ENCODE measurements around the gene TFG. TPM values are rescaled to one million over a fixed set of nuclear protein-coding genes. Genes with fewer than 3 reads are reported as not detected.

The TFG gene
- total RNA-seq, 1 donor: 81.4 TPM

DNA sequence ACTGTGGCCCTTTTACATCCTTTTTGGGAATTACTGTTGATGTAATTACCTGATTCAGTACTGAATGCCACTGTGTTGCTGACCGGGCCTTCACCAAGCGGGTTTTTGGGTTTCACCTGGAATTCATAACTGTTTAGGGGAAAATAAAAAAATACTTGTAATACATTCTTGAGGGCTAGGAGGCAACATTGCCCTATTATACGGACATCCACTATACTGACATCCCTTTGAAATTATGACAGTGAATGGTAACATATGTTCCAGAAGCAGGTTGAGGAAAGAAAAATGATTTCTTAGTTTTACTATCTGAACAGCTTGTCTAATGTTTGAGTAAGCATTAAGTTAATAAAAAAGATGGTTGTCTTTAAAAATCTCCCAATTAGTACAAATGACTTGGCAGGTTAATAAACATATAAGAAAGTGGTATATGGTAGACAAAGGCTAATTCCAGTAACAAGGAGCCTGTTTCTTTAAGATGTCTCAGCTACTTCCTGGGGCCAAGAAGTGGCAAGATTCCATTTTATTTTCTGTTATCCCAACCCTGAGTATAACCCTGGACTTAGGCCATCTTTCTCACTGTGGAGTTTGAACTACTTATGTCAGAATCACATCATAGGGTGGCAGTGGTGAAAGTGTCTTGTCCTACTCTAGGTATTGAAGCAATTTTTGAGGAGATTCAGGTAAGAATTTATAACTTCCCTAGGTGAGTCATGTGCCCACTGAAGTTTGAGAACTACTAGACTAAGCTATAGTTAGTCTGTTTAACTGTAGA, 45.5 kb downstream of the TFG start:
- Histone ChIP-seq H2AFZ (ENCODE audit: low read length) (no peak overlapping the region), H4K20me1 (ENCODE audit: insufficient read depth, low read length) (no peaks in the 10 kb centered on the region), H3K4me3 (ENCODE audit: insufficient read depth, low read length) (no peak overlapping the region), H3K4me2 (ENCODE audit: insufficient read depth, low read length) (no peak overlapping the region), H3K4me1 (ENCODE audit: insufficient read depth, low read length) (peaks cover 10% of the 10 kb centered on the region), H3K9me3 (ENCODE audit: low read depth, low read length) (no peaks in the 10 kb centered on the region), H3K27me3 (ENCODE audit: insufficient read depth, low read length) (no peaks in the 10 kb centered on the region), H3K36me3 (ENCODE audit: insufficient read depth, low read length) (peaks cover 61% of the 10 kb centered on the region), H3K79me2 (ENCODE audit: insufficient read depth, low read length) (no peaks in the 10 kb centered on the region), H3K27ac (ENCODE audit: low read depth, low read length) (peak overlapping the region; percentile 4)
- DNase-seq (ENCODE audit: insufficient read length, low spot score, missing footprints): no peak
- TF ChIP-seq, protein P1, sequence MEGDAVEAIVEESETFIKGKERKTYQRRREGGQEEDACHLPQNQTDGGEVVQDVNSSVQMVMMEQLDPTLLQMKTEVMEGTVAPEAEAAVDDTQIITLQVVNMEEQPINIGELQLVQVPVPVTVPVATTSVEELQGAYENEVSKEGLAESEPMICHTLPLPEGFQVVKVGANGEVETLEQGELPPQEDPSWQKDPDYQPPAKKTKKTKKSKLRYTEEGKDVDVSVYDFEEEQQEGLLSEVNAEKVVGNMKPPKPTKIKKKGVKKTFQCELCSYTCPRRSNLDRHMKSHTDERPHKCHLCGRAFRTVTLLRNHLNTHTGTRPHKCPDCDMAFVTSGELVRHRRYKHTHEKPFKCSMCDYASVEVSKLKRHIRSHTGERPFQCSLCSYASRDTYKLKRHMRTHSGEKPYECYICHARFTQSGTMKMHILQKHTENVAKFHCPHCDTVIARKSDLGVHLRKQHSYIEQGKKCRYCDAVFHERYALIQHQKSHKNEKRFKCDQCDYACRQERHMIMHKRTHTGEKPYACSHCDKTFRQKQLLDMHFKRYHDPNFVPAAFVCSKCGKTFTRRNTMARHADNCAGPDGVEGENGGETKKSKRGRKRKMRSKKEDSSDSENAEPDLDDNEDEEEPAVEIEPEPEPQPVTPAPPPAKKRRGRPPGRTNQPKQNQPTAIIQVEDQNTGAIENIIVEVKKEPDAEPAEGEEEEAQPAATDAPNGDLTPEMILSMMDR (IDR thresholded peaks at IDR 0.05; ENCODE audit: extremely low read depth, low read depth, low read length): no peak

GRCh38 chr3:100756441-100756840, 47.1 kb downstream of the TFG start:
- H4K20me1 ChIP-seq (ENCODE audit: insufficient read depth, low read length): no peaks in the 10 kb centered on the region
- H3K9me3 ChIP-seq (ENCODE audit: low read depth, low read length): no peaks in the 10 kb centered on the region
- no peak for DNase-seq (ENCODE audit: insufficient read length, low spot score, missing footprints)
- H3K27ac ChIP-seq (ENCODE audit: low read depth, low read length): no peak overlapping the region
- no peak overlapping the region for H3K4me2 ChIP-seq (ENCODE audit: insufficient read depth, low read length)
- H3K4me1 ChIP-seq (ENCODE audit: insufficient read depth, low read length): peaks cover 13% of the 10 kb centered on the region
- no peaks in the 10 kb centered on the region for H3K27me3 ChIP-seq (ENCODE audit: insufficient read depth, low read length)
- H3K79me2 ChIP-seq (ENCODE audit: insufficient read depth, low read length): no peaks in the 10 kb centered on the region
- H3K36me3 ChIP-seq (ENCODE audit: insufficient read depth, low read length): peaks cover 44% of the 10 kb centered on the region
- TF ChIP-seq, protein P1 (IDR thresholded peaks at IDR 0.05; ENCODE audit: extremely low read depth, low read depth, low read length): no peak
- H2AFZ ChIP-seq (ENCODE audit: low read length): no peak overlapping the region
- H3K4me3 ChIP-seq (ENCODE audit: insufficient read depth, low read length): no peak overlapping the region

- TF ChIP-seq, protein P1 (IDR thresholded peaks at IDR 0.05; ENCODE audit: extremely low read depth, low read depth, low read length): no peak
- H3K27me3 ChIP-seq (ENCODE audit: insufficient read depth, low read length): no peaks in the 10 kb centered on the region
- no peaks in the 10 kb centered on the region for H3K9me3 ChIP-seq (ENCODE audit: low read depth, low read length)
- H3K4me1 ChIP-seq (ENCODE audit: insufficient read depth, low read length): peaks cover 13% of the 10 kb centered on the region
- peaks cover 29% of the 10 kb centered on the region for H3K36me3 ChIP-seq (ENCODE audit: insufficient read depth, low read length)
- H3K27ac ChIP-seq (ENCODE audit: low read depth, low read length): peak overlapping the region; percentile 12
- H3K4me3 ChIP-seq (ENCODE audit: insufficient read depth, low read length): no peak overlapping the region
- no peak overlapping the region for H3K4me2 ChIP-seq (ENCODE audit: insufficient read depth, low read length)
- no peaks in the 10 kb centered on the region for H4K20me1 ChIP-seq (ENCODE audit: insufficient read depth, low read length)
- no peaks in the 10 kb centered on the region for H3K79me2 ChIP-seq (ENCODE audit: insufficient read depth, low read length)
- no peak overlapping the region for H2AFZ ChIP-seq (ENCODE audit: low read length)
- DNase-seq (ENCODE audit: insufficient read length, low spot score, missing footprints): no peak
These were observed 49.9 kb downstream of the TFG start for GRCh38 chr3:100759159-100759558.

- Histone ChIP-seq H3K4me2 (ENCODE audit: insufficient read depth, low read length) (peak overlapping the region; percentile 28), H2AFZ (ENCODE audit: low read length) (no peak overlapping the region), H3K79me2 (ENCODE audit: insufficient read depth, low read length) (no peaks in the 10 kb centered on the region), H3K27me3 (ENCODE audit: insufficient read depth, low read length) (no peaks in the 10 kb centered on the region), H3K4me3 (ENCODE audit: insufficient read depth, low read length) (no peak overlapping the region), H3K4me1 (ENCODE audit: insufficient read depth, low read length) (peaks cover 10% of the 10 kb centered on the region), H3K27ac (ENCODE audit: low read depth, low read length) (peak overlapping the region; percentile 17), H4K20me1 (ENCODE audit: insufficient read depth, low read length) (no peaks in the 10 kb centered on the region), H3K9me3 (ENCODE audit: low read depth, low read length) (no peaks in the 10 kb centered on the region), H3K36me3 (ENCODE audit: insufficient read depth, low read length) (peaks cover 27% of the 10 kb centered on the region)
- no peak for DNase-seq (ENCODE audit: insufficient read length, low spot score, missing footprints)
- TF ChIP-seq, protein P1 (IDR thresholded peaks at IDR 0.05; ENCODE audit: extremely low read depth, low read depth, low read length): no peak
These were observed 50.7 kb downstream of the TFG start for GRCh38 chr3:100759950-100760349.

Data from osteoblast (primary cell).